ENCODE data around the gene NAALAD2.
"Not testable (repeated sequence)": the region's sequence is repeated elsewhere in the genome, so short reads cannot be mapped to it uniquely, and the experiment has no call there.

The NAALAD2 gene

GRCh38 chr11:90135016-90135415 lies 553 bp downstream of the NAALAD2 start:
- Histone ChIP-seq H3K9me2 (replicated peaks; ENCODE audit: insufficient read depth, low read length) (no peaks in the 10 kb centered on the region), H3K36me3 (ENCODE audit: low read length) (no peaks in the 10 kb centered on the region), H2AFZ (ENCODE audit: low read depth, low read length, severe bottlenecking) (no peak overlapping the region), H3K9ac (ENCODE audit: low read length) (no peak overlapping the region), H3K9me3 (ENCODE audit: insufficient read depth, low read length) (no peaks in the 10 kb centered on the region), H3K27ac (ENCODE audit: low read depth, low read length) (no peak overlapping the region), H3F3A (ENCODE audit: insufficient read depth) (no peaks in the 10 kb centered on the region), H3K79me2 (ENCODE audit: insufficient read depth, low read length) (no peaks in the 10 kb centered on the region), H3K4me3 (ENCODE audit: insufficient read depth, low read length, poor library complexity, severe bottlenecking) (no peak overlapping the region), H3K4me2 (ENCODE audit: low read depth, low read length, poor library complexity, severe bottlenecking) (no peak overlapping the region), H4K20me1 (ENCODE audit: low read depth, low read length) (no peaks in the 10 kb centered on the region), H3K27me3 (ENCODE audit: low read length) (no peaks in the 10 kb centered on the region)
- no peak for TF ChIP-seq CTCF (IDR thresholded peaks at IDR 0.05; ENCODE audit: insufficient read depth, low read length, poor library complexity, severe bottlenecking)
- TF ChIP-seq EZH2phosphoT487 (conservative IDR thresholded peaks at IDR 0.05; ENCODE audit: low read length) = no peak

DNA sequence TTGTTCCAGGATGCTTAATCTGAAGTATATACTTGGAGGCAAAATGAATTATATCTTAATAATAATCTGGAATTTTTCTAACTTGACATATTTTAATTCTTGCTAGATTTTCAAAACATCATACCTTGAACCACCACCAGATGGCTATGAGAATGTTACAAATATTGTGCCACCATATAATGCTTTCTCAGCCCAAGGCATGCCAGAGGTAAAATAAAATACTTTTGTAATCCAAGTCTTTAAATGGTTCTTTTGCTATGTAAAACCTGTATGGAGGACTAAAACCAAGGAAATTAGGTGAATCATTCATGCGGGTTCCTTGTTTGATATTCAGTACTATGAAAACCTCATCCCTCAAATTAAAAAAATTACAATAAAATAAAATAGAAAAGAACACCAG lies 14.4 kb downstream of the NAALAD2 start:
- Histone ChIP-seq H3F3A (ENCODE audit: insufficient read depth) (no peaks in the 10 kb centered on the region), H3K4me2 (ENCODE audit: low read depth, low read length, poor library complexity, severe bottlenecking) (no peak overlapping the region), H3K9me2 (replicated peaks; ENCODE audit: insufficient read depth, low read length) (no peaks in the 10 kb centered on the region), H4K20me1 (ENCODE audit: low read depth, low read length) (no peaks in the 10 kb centered on the region), H3K27ac (ENCODE audit: low read depth, low read length) (no peak overlapping the region), H3K4me3 (ENCODE audit: insufficient read depth, low read length, poor library complexity, severe bottlenecking) (no peak overlapping the region), H3K9ac (ENCODE audit: low read length) (no peak overlapping the region), H3K79me2 (ENCODE audit: insufficient read depth, low read length) (no peaks in the 10 kb centered on the region), H3K36me3 (ENCODE audit: low read length) (no peaks in the 10 kb centered on the region), H3K27me3 (ENCODE audit: low read length) (no peaks in the 10 kb centered on the region), H2AFZ (ENCODE audit: low read depth, low read length, severe bottlenecking) (no peak overlapping the region), H3K9me3 (ENCODE audit: insufficient read depth, low read length) (no peaks in the 10 kb centered on the region)
- TF ChIP-seq CTCF (IDR thresholded peaks at IDR 0.05; ENCODE audit: insufficient read depth, low read length, poor library complexity, severe bottlenecking) (no peak), EZH2phosphoT487 (conservative IDR thresholded peaks at IDR 0.05; ENCODE audit: low read length) (no peak)

GRCh38 chr11:90166982-90167573 lies 32.6 kb downstream of the NAALAD2 start:
- not testable (repeated sequence) for H3K36me3 ChIP-seq (ENCODE audit: low read length); H4K20me1 ChIP-seq (ENCODE audit: low read depth, low read length); H3K4me3 ChIP-seq (ENCODE audit: insufficient read depth, low read length, poor library complexity, severe bottlenecking); H3F3A ChIP-seq (ENCODE audit: insufficient read depth); H3K9me3 ChIP-seq (ENCODE audit: insufficient read depth, low read length); H3K9ac ChIP-seq (ENCODE audit: low read length); H3K79me2 ChIP-seq (ENCODE audit: insufficient read depth, low read length); H3K27ac ChIP-seq (ENCODE audit: low read depth, low read length); H3K4me2 ChIP-seq (ENCODE audit: low read depth, low read length, poor library complexity, severe bottlenecking); H2AFZ ChIP-seq (ENCODE audit: low read depth, low read length, severe bottlenecking); H3K27me3 ChIP-seq (ENCODE audit: low read length); H3K9me2 ChIP-seq (replicated peaks; ENCODE audit: insufficient read depth, low read length)

GRCh38 chr11:90167704-90168103 lies 33.2 kb downstream of the NAALAD2 start:
- H3K4me3 ChIP-seq (ENCODE audit: insufficient read depth, low read length, poor library complexity, severe bottlenecking); H3K27me3 ChIP-seq (ENCODE audit: low read length); H4K20me1 ChIP-seq (ENCODE audit: low read depth, low read length); H3F3A ChIP-seq (ENCODE audit: insufficient read depth); H3K9ac ChIP-seq (ENCODE audit: low read length); H3K9me3 ChIP-seq (ENCODE audit: insufficient read depth, low read length); H3K9me2 ChIP-seq (replicated peaks; ENCODE audit: insufficient read depth, low read length); H3K27ac ChIP-seq (ENCODE audit: low read depth, low read length); H3K79me2 ChIP-seq (ENCODE audit: insufficient read depth, low read length); H2AFZ ChIP-seq (ENCODE audit: low read depth, low read length, severe bottlenecking); H3K4me2 ChIP-seq (ENCODE audit: low read depth, low read length, poor library complexity, severe bottlenecking); H3K36me3 ChIP-seq (ENCODE audit: low read length): not testable (repeated sequence)
